Measurements from ENCODE around the gene GCK.
"Not testable (repeated sequence)": the region's sequence is repeated elsewhere in the genome, so short reads cannot be mapped to it uniquely, and the experiment has no call there.

GCK gene

DNA sequence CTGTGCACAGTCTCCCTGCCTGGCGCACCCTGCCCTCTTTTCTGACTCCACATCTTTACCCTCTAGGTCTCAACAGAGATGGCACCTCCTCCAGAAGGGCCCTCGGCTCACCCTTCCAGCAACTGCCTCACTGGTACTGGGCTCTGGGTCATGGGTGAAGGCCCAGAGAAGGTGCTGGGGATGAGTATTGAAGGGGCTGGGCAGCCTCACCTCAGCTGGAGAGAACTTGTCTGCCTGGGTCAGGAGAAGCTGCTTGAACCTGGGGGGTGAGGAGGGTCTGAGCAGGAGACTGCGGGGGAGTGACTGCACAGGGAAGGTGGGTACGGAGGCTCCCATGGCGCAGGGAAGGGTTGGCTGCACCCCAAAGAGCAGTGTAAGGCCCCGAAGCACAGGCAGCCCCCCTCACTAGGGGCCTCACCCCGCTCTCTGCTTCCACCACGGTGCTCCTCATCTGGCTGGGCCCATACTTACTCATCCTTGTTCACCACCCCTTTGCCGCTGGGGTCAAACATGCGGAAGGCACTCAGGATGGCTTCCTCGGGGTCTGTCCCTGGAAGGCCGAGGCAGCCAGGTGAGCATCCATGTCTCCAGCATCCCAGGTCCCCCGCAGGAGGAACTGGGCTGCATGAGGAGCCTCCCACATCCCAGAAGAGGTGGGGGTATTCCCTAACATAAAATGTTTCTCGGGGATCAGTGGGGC is 49.8 kb downstream of the GCK start:
- no peak for FAIRE-seq

DNA sequence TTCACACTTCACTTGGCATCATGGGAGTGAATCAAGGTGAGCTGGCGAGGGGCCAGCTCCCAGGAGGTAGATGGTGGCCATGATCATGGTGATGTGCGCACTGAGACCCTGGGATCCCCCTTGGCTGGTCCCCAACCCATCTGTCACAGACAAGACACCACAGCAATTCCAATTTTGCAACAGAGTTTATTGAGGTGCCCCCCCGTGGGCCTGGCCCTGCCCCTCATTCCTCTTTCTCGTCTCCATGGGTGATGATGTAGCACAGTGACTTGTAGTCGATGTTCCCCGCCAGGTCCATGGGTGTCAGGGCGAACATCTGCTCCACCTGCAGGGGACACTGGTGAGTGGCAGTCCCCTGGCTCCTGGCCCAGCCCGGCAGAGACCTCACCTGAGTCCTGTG is 50.5 kb downstream of the GCK start:
- FAIRE-seq, result no peak

DNA sequence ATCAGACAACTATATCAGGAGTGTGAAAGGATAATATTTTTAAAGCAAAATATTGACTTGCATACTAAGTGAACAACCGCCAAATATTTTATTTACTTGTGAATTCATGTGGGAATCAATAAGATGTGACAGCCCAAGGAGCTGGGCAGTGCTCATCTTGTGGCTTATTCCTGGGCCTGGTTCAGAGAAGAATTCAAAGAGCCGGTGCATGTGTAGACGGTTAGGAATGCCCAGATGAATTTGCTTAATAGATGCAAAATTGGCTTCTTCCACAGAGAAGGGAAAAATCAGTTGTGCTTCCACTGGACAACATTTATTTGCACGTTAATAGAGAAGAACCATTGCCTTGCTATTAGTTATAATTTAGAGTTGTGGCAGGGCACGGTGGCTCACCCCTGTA is 52.5 kb downstream of the GCK start:
- no peak for FAIRE-seq

DNA sequence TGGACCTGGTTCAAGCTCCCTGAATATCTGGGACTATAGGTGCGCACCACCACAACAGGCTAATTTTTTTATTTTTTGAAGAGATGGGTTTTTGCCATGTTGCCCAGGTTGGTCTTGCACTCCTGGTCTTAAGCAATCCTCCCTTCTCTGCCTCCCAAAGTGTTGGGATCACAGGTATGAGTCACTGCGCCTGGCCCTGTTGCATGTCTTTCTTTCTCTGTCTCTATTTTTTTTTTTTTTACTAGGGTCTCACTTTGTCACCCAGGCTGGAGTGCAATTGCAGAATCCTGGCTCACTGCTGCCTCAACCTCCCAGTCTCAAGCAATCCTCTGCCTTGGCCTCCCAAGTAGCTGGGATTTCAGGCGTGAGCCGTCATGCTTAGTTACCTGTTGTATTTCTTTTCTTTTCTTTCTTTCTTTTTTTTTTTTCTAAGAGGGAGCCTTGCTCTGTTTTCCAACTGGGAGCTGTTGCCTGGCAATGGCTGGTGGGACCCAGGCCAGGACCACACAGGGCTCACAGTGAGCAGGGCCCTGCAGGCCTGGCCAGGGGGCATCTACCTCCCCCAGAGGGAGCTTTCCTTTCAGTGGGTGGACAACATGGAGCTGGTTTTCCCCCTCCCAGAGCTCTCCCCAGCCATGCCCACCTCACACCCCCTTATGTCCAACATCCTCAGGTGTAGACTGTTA is 54.2 kb downstream of the GCK start:
- FAIRE-seq, result no peak

DNA sequence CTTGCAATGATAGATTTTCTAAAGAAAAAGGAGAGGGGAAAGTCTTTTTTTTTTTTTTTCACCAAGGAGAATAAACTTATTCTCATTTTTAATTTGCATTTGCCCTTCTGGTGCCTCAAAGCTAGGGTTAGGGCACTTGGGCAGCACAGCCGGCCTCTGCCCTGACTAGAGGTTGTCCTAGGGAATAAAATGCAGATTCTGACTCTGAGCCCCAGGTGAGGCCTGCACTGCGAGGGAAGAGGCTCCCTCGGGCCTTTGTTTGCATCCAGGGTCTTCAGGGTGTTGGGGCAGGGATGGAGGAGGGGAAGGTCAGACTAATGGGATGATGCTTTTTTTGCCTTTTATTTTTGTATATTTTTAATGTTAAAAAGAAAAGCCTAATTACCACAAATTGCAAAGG is 55.9 kb downstream of the GCK start:
- no peak for FAIRE-seq

- FAIRE-seq, result no peak
Measured at GRCh38 chr7:44132039-44132438, 57.2 kb downstream of the GCK start.

DNA sequence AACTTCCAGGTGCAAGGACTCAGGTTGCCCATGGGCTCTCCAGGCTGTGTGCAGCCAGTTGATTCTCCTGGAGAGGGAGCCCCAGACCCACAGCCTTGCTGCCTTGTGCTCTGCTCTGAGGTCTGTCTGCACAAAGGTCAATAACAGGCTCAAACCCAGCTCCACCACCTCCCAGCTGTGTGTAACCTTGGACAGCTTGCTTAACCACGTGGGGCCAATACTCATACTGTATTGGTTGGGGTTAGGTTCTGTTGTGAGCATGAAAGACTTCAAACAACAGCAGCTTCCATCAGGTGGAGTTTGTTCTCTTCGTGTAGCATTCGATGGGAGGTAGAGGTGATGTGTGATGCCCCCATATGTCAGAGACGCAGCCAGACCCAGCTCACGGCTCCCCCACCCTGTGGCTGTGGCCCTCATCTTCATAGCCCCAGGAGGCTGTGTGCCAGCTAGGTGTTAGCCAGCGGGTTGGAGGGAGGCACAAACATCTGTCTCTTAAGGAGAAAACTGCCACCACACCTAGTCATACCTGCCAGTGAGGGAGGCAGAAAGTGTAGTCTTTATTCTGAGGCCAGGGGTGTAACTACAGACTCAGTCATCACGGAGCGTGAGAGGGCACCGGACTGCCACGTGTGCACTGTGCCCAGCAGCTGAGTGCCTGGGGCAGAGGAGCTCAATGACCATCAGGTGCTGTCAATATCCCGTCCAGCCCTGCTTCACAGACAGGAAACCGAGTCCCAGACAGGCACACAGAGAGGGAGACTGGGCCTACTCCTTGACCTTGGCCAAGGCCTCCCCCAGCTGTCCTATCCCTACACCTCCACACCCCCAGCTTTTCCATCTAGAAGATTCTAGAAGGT is 57.8 kb downstream of the GCK start:
- no peak for FAIRE-seq

GRCh38 chr7:44128721-44129582 is 60.3 kb downstream of the GCK start:
- no peak for FAIRE-seq

GRCh38 chr7:44127161-44127560 is 62.1 kb downstream of the GCK start:
- FAIRE-seq, result no peak

- not testable (repeated sequence) for FAIRE-seq
Measured at GRCh38 chr7:44126574-44126973, 62.7 kb downstream of the GCK start.

DNA sequence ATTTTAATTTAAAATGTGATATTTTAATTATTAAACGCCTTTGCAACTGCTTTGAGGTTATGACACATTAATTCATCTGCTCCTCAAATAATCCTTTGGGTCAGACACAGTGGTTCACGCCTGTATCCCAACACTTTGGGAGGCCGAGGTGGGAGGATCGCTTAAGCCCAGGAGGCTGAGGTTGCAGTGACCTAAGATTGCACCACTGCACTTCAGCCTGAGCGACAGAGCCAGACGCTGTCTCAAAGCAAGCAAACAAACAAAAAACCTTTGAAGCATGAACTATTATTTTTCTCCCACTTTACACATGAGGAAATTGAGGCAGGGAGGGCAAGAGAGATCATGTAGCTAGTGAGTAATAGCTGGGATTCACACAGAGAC is 64.4 kb downstream of the GCK start:
- no peak for FAIRE-seq

- peak; percentile 63 for FAIRE-seq
Measured at GRCh38 chr7:44123190-44124003, 65.8 kb downstream of the GCK start, which contains the start of gene POLD2. Gene POLD2, minus strand, starts transcription at chr7:44123548. Its CDS starts 1,495 bp downstream, at chr7:44122053.

DNA sequence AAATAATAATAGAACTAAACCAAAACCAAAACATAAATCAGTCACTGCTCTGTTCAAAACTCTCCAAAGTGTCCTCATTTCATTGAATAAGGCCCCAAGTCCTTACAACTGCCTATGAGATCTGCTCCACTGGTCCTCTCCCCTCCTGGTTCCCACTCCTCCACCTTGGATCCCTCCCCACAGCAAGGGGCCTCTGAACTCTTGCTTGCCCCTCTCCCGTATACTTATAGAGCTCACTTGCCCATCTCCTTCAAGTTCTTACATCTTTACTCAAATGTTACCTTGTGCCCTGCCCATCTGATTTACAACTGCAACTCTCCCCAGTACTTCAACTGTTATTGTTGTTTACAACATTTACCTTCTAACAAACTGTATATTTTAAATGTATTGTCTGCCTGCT is 66.7 kb downstream of the GCK start:
- FAIRE-seq, result no peak

- FAIRE-seq, result no peak
Measured at GRCh38 chr7:44121761-44122420, 67.3 kb downstream of the GCK start.

DNA sequence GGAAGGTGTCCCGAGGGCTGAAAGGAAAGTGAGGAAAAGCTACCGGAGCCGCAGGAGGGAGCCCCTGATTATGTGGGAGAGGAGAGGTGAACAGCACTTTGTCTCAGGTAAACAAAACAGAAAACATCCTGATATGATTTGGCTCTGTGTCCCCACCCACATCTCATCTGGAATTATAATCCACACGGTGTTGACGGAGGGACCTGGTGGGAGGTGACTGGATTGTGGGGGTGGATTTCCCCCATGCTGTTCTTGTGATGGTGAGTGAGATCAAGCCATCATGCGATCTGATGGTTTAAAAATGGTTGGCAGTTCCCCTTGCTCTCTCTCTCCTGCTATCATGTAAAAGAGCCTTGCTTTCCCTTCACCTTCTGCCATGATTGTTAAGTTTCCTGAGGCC is 68.8 kb downstream of the GCK start:
- FAIRE-seq, result no peak

DNA sequence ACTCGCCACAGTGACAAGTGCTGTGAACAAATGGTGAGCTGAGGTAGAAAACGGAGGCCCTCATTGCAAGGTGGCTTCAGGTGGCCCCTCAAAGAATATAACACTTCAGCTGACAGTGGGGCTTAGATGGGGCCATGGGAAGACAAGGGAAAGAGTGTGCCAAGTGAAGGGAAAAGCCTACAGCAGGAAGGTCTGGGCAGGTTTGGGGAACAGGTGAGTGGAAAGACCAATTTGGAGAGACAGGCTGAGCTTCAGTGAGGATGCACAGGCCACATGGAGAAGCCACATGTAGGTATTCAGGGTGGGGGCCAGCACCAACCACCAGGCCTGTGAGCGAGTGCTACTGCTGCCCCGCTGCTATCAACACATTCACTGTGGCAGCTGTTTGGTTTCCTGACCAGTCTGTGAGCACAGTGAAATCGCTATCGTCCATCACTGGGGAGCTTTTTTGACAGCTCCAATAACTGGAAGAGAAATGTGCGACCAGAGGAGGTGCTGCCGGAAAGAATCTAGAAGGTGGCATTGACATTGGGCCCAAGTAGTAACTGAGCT is 69.3 kb downstream of the GCK start:
- no peak for FAIRE-seq

DNA sequence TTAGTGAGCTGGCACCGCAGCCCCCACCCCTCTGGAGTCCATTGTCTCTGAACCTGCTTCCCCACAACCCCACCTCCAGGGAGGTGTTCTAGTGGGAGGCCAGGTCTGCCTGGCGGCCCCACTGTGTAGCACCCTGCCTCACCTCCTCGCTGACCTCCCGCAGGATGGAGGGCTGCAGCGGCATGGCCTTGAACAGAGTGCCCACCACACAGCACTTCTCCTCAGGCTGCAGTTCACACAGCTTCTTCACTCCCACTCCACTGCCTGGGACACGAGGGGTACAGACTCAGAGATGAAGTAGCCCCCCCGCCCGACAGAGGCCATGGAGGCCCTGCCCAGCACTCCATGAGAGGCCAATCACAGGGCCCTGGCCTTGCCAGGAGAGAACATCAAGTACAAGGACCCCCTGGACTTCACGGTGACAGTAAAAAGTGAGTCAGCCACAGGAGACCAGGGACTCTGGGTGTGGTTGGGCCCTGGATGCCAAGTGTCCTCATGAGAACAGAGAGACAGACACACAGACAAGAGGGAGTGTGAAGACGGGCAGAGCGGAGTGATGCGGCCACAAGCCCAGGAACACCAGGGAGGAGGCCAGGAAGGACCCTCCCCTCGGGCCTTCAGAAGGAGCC is 71.3 kb downstream of the GCK start:
- FAIRE-seq, result no peak

GRCh38 chr7:44116789-44117666 is 72.2 kb downstream of the GCK start:
- FAIRE-seq, result no peak

GRCh38 chr7:44116087-44116788 is 73.0 kb downstream of the GCK start:
- FAIRE-seq, result no peak
